ENCODE results near the gene AVPI1.

DNA sequence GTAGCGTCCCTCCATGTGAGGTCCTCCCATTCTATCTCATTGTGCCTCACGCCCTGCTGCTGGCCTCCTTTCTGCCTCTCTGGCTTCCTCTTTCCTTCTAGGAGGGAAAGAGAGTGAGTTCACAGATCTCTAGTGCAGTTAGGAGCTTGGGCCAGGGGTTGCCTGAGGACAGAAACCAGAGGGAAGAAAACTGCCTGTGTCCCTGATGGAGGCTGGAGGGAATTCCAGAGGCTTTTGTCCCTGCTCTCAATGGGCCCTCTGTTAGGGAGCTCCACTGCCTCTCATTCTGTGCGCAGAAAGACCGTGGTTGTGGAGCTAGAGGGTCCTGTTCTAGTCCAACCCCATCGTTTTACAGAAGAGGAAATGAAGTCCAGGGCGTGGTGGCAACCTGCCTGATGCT, 31.1 kb upstream of the AVPI1 start:
- no peak for TF ChIP-seq EZH2 (IDR thresholded peaks at IDR 0.05; ENCODE audit: insufficient read depth, low read length)
- TF ChIP-seq, protein P1, sequence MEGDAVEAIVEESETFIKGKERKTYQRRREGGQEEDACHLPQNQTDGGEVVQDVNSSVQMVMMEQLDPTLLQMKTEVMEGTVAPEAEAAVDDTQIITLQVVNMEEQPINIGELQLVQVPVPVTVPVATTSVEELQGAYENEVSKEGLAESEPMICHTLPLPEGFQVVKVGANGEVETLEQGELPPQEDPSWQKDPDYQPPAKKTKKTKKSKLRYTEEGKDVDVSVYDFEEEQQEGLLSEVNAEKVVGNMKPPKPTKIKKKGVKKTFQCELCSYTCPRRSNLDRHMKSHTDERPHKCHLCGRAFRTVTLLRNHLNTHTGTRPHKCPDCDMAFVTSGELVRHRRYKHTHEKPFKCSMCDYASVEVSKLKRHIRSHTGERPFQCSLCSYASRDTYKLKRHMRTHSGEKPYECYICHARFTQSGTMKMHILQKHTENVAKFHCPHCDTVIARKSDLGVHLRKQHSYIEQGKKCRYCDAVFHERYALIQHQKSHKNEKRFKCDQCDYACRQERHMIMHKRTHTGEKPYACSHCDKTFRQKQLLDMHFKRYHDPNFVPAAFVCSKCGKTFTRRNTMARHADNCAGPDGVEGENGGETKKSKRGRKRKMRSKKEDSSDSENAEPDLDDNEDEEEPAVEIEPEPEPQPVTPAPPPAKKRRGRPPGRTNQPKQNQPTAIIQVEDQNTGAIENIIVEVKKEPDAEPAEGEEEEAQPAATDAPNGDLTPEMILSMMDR (IDR thresholded peaks at IDR 0.05; ENCODE audit: insufficient read depth, low read depth, low read length), result no peak

Measured in astrocyte (in vitro differentiated cells and primary cell).